IMR-90 (cell line): ENCODE data around the gene OSTC. TPM values are rescaled to one million over a fixed set of nuclear protein-coding genes. Genes with fewer than 3 reads are reported as not detected.

ENCODE experiments used
- ATAC-seq: fragments of 200-7000 bp; cut with Tn5 transposase; 2 replicates; pipeline ENCODE4 v1.9.1; 2020; ENCODE audit warnings: low read depth, mild to moderate bottlenecking, moderate library complexity
- BruUV-seq: library from RNA; stranded (reverse); fragments of 400-500 nt; replicated peaks from 2 replicates; lab custom pipeline; 2021; lab: Mats Ljungman, UMichigan
- CTCF ChIA-PET: fragments of 300-600 bp; formaldehyde crosslinking; extraction: SDS; loops from one replicate; lab custom pipeline; 2021; ENCODE audit warnings: antibody characterized with exemption; lab: Yijun Ruan, JAX
- POLR2A ChIA-PET: fragments of 300-600 bp; sonication (Branson Sonifier 250); formaldehyde crosslinking; loops from one replicate; lab custom pipeline; 2022; ENCODE audit warnings: antibody characterized with exemption; ENCODE audit not compliant: unreplicated experiment; lab: Charles Lee
- DNase-seq: peaks from one replicate; pipeline ENCODE4 v3.0.0; 2013
- H2AFZ ChIP-seq: replicated peaks from 2 replicates; pipeline ENCODE3; 2013; ENCODE audit warnings: low read length, mild to moderate bottlenecking; ENCODE audit not compliant: poor library complexity
- H2AK5ac ChIP-seq: 2 replicates; pipeline ENCODE4 v1.6.1; 2013; ENCODE audit warnings: low read depth, low read length, inconsistent platforms
- H2AK9ac ChIP-seq: replicated peaks from 2 replicates; pipeline ENCODE3; 2013; ENCODE audit warnings: mild to moderate bottlenecking, low read depth, low read length, moderate library complexity; ENCODE audit not compliant: poor library complexity
- H2BK120ac ChIP-seq: 2 replicates; pipeline ENCODE4 v1.6.1; 2013; ENCODE audit warnings: low read depth, low read length, inconsistent platforms
- H2BK15ac ChIP-seq: 3 replicates; pipeline ENCODE4 v1.6.1; 2013; ENCODE audit warnings: low read depth, low read length, inconsistent platforms
- H2BK20ac ChIP-seq: 2 replicates; pipeline ENCODE4 v1.6.1; 2013; ENCODE audit warnings: low read depth, mild to moderate bottlenecking, inconsistent platforms, low read length, moderate library complexity
- H2BK5ac ChIP-seq: 2 replicates; pipeline ENCODE4 v1.6.1; 2013; ENCODE audit warnings: mild to moderate bottlenecking, low read depth, low read length, inconsistent platforms; ENCODE audit not compliant: poor library complexity, severe bottlenecking
- H3K14ac ChIP-seq: replicated peaks from 2 replicates; pipeline ENCODE4 v1.6.1; 2013; ENCODE audit warnings: low read depth, low read length, inconsistent platforms
- H3K18ac ChIP-seq: 2 replicates; pipeline ENCODE4 v1.6.1; 2013; ENCODE audit warnings: low read depth, low read length, control low read depth
- H3K23ac ChIP-seq: 2 replicates; pipeline ENCODE4 v1.6.1; 2013; ENCODE audit warnings: low read depth, low read length, inconsistent platforms
- H3K27ac ChIP-seq: 2 replicates; pipeline ENCODE4 v1.5.1; 2013; ENCODE audit warnings: mild to moderate bottlenecking, control low read depth, low read length; ENCODE audit not compliant: insufficient read depth
- H3K27me3 ChIP-seq: 2 replicates; pipeline ENCODE4 v1.6.1; 2013; ENCODE audit warnings: low read length; ENCODE audit not compliant: control insufficient read depth, insufficient read depth
- H3K36me3 ChIP-seq: 2 replicates; pipeline ENCODE4 v1.6.1; 2013; ENCODE audit warnings: low read length, mixed read lengths; ENCODE audit not compliant: control insufficient read depth, insufficient read depth
- H3K4ac ChIP-seq: 2 replicates; pipeline ENCODE4 v1.6.1; 2013; ENCODE audit warnings: low read depth, low read length, inconsistent platforms
- H3K4me1 ChIP-seq: 2 replicates; pipeline ENCODE4 v1.6.1; 2013; ENCODE audit warnings: low read length, mixed read lengths; ENCODE audit not compliant: control insufficient read depth, insufficient read depth
- H3K4me2 ChIP-seq: 2 replicates; pipeline ENCODE4 v1.6.1; 2013; ENCODE audit warnings: low read depth, mild to moderate bottlenecking, control low read depth, low read length, moderate library complexity
- H3K4me3 ChIP-seq: 2 replicates; pipeline ENCODE4 v1.5.1; 2013; ENCODE audit warnings: low read depth, mild to moderate bottlenecking, control low read depth, low read length, moderate library complexity; ENCODE audit not compliant: insufficient read depth
- H3K56ac ChIP-seq: 2 replicates; pipeline ENCODE4 v1.6.1; 2013; ENCODE audit warnings: low read length, inconsistent platforms; ENCODE audit not compliant: insufficient read depth; ENCODE audit errors: extremely low read depth
- H3K79me1 ChIP-seq, 2 experiments: 2 replicates each; pipeline ENCODE4 v1.6.1; 2013; ENCODE audit warnings: low read length in 2 of 2, inconsistent platforms in 1 of 2, low read depth in 1 of 2
- H3K9ac ChIP-seq: 2 replicates; pipeline ENCODE4 v1.6.1; 2013; ENCODE audit warnings: low read depth, low read length, control low read depth
- H3K9me1 ChIP-seq: 2 replicates; pipeline ENCODE4 v1.6.1; 2013; ENCODE audit warnings: low read length, inconsistent platforms; ENCODE audit not compliant: insufficient read depth
- H3K9me3 ChIP-seq: 2 replicates; pipeline ENCODE4 v1.6.1; 2013; ENCODE audit warnings: low read length; ENCODE audit not compliant: control insufficient read depth, insufficient read depth
- H4K20me1 ChIP-seq: 2 replicates; pipeline ENCODE4 v1.6.1; 2013; ENCODE audit warnings: low read length, inconsistent platforms; ENCODE audit not compliant: insufficient read depth
- H4K5ac ChIP-seq: 2 replicates; pipeline ENCODE4 v1.6.1; 2013; ENCODE audit warnings: mild to moderate bottlenecking, low read depth, low read length, control low read depth
- H4K8ac ChIP-seq, 2 experiments: 2 replicates each; pipeline ENCODE4 v1.6.1; 2013; ENCODE audit warnings: low read depth in 2 of 2, low read length in 2 of 2, control low read depth in 1 of 2, inconsistent platforms in 1 of 2
- H4K91ac ChIP-seq: 2 replicates; pipeline ENCODE4 v1.6.1; 2013; ENCODE audit warnings: low read depth, low read length, inconsistent platforms; ENCODE audit not compliant: insufficient read depth
- BHLHE40 ChIP-seq: fragments of 150-350 bp; IDR thresholded peaks from 2 replicates; pipeline ENCODE4 v1.6.1; 2016; ENCODE audit warnings: mild to moderate bottlenecking, low read depth, low read length
- CEBPB ChIP-seq: IDR thresholded peaks from 2 replicates; pipeline ENCODE4 v1.6.1; 2012; ENCODE audit warnings: low read depth, low read length, improper control_type of control experiment
- CHD1 ChIP-seq: IDR thresholded peaks from 2 replicates; pipeline ENCODE4 v1.6.1; 2012; ENCODE audit warnings: low read depth, low read length, improper control_type of control experiment
- CTCF ChIP-seq: conservative IDR thresholded peaks from 2 replicates; pipeline ENCODE4 v1.5.1; 2012; ENCODE audit warnings: mild to moderate bottlenecking, low read depth, low read length, improper control_type of control experiment
- ELK1 ChIP-seq: fragments of 150-350 bp; IDR thresholded peaks from 2 replicates; pipeline ENCODE4 v1.6.1; 2016; ENCODE audit warnings: low read depth, mild to moderate bottlenecking, low read length, moderate library complexity, borderline replicate concordance
- FOS ChIP-seq: fragments of 150-350 bp; IDR thresholded peaks from 2 replicates; pipeline ENCODE4 v1.6.1; 2016; ENCODE audit warnings: low read depth, low read length
- MAFK ChIP-seq: IDR thresholded peaks from 2 replicates; pipeline ENCODE4 v1.6.1; 2012; ENCODE audit warnings: low read depth, low read length, improper control_type of control experiment
- MAZ ChIP-seq: IDR thresholded peaks from 2 replicates; pipeline ENCODE4 v1.6.1; 2012; ENCODE audit warnings: low read depth, mild to moderate bottlenecking, low read length, improper control_type of control experiment, moderate library complexity, borderline replicate concordance
- MXI1 ChIP-seq: IDR thresholded peaks from 2 replicates; pipeline ENCODE4 v1.6.1; 2012; ENCODE audit warnings: low read depth, mild to moderate bottlenecking, low read length, moderate library complexity, borderline replicate concordance
- NFE2L2 ChIP-seq: fragments of 150-350 bp; IDR thresholded peaks from 2 replicates; pipeline ENCODE4 v1.6.1; 2016; ENCODE audit warnings: low read depth, mild to moderate bottlenecking, low read length
- POLR2A ChIP-seq: IDR thresholded peaks from 2 replicates; pipeline ENCODE4 v1.6.1; 2012; ENCODE audit warnings: mild to moderate bottlenecking, low read depth, low read length
- RAD21 ChIP-seq: IDR thresholded peaks from 2 replicates; pipeline ENCODE4 v1.6.1; 2012; ENCODE audit warnings: low read length, improper control_type of control experiment
- RCOR1 ChIP-seq: IDR thresholded peaks from 2 replicates; pipeline ENCODE4 v1.6.1; 2012; ENCODE audit warnings: mild to moderate bottlenecking, low read length, improper control_type of control experiment; ENCODE audit not compliant: insufficient replicate concordance
- RFX5 ChIP-seq: IDR thresholded peaks from 2 replicates; pipeline ENCODE4 v1.8.0; 2012; ENCODE audit warnings: low read depth, mild to moderate bottlenecking, low read length, moderate library complexity
- SMC3 ChIP-seq: fragments of 150-350 bp; IDR thresholded peaks from 2 replicates; pipeline ENCODE4 v1.6.1; 2016; ENCODE audit warnings: low read depth, mild to moderate bottlenecking, antibody characterized with exemption, low read length, moderate library complexity
- USF2 ChIP-seq: fragments of 150-350 bp; IDR thresholded peaks from 2 replicates; pipeline ENCODE4 v1.6.1; 2017; ENCODE audit warnings: mild to moderate bottlenecking, antibody characterized with exemption, low read length, low read depth
- WGBS, 2 experiments: methylation state at CpG; one replicate each; pipeline versions ENCODE4 v1.1.5 to v1.1.7; 2013; ENCODE audit warnings: missing lambda C conversion rate in 2 of 2; ENCODE audit not compliant: insufficient read length in 1 of 2; ENCODE audit errors: extremely low coverage in 2 of 2; 5-methylcytosine and 5-hydroxymethylcytosine counted together
- dilution Hi-C: fragments of 300-500 bp; cut with HindIII; formaldehyde crosslinking; loops from one replicate; pipeline ENCODE4 v1.14.3; 2018; ENCODE audit warnings: low sequenced_read_pairs; ENCODE audit not compliant: unreplicated experiment
- in situ Hi-C: fragments of 300-500 bp; cut with MboI; formaldehyde crosslinking; loops from 3 replicates; pipeline ENCODE4 v1.14.3; 2019; ENCODE audit warnings: low sequenced_read_pairs, inconsistent platforms, mixed read lengths
- intact Hi-C: fragments of 100-400 bp; cut with micrococcal nuclease; formaldehyde crosslinking; loops from 2 replicates; pipeline ENCODE4 v1.10.0; 2022
- polyA plus RNA-seq, 3 experiments: library from polyadenylated mRNA; depleted of rRNA; stranded (reverse); fragments of >200 nt; gene quantifications; 2 replicates each; pipeline ENCODE4 v1.2.3, GENCODE V29; 2012; ENCODE audit warnings: low replicate concordance in 1 of 3
- total RNA-seq: library from RNA; depleted of rRNA; stranded (reverse); fragments of >200 nt; gene quantifications from 2 replicates; pipeline ENCODE4 v1.2.3, GENCODE V29; 2012

OSTC gene
- total and polyA plus RNA-seq, 2 of the 4 experiments (the other 2 are of a cell fraction) = 173 to 13,576 TPM

GRCh38 chr4:108626056-108626455, 24.3 kb upstream of the OSTC start:
- BruUV-seq = no TSS peak
- ATAC-seq (no peak), DNase-seq (no peak)
- Histone ChIP-seq H3K27me3 (no peaks in the 10 kb centered on the region), H3K9me1 (no peaks in the 10 kb centered on the region; the same call in 1 of the 2 replicates), H3K9me3 (no peaks in the 10 kb centered on the region), H2AK5ac (no peak overlapping the region), H3K14ac (no peak overlapping the region), H3K4me1 (peaks cover 2% of the 10 kb centered on the region; the same call in 1 of the 2 replicates), H4K8ac (no peak overlapping the region), H3K56ac (no peak overlapping the region), H2BK5ac (no peak overlapping the region), H4K20me1 (peaks cover 40% of the 10 kb centered on the region), H2BK20ac (no peak overlapping the region), H2BK15ac (no peak overlapping the region), H3K23ac (no peak overlapping the region), H3K27ac (no peak overlapping the region), H2AFZ (no peak overlapping the region), H2BK120ac (no peak overlapping the region), H4K5ac (no peak overlapping the region), H3K9ac (no peak overlapping the region), H3K79me1 (peaks cover 19 to 51% of the 10 kb centered on the region in 2 experiments), H3K4me3 (no peak overlapping the region), H3K4me2 (no peak overlapping the region), H4K91ac (no peak overlapping the region), H2AK9ac (no peak overlapping the region), H3K36me3 (peaks cover 54% of the 10 kb centered on the region), H3K18ac (no peak overlapping the region), H3K4ac (no peak overlapping the region)
- TF ChIP-seq NFE2L2 (no peak), RCOR1 (no peak), USF2 (no peak), FOS (no peak), POLR2A (no peak), CEBPB (no peak), BHLHE40 (no peak), CTCF (no peak), MAFK (no peak), MXI1 (no peak), RFX5 (no peak), ELK1 (no peak), RAD21 (no peak), MAZ (no peak), SMC3 (no peak), CHD1 (no peak)
- POLR2A ChIA-PET = interaction anchor here (1.0 kb wide), 1 partner anchor 596 kb away, joined by 4 read pairs; no protein-coding TSS in a partner anchor
- dilution Hi-C loops = no loop called here
- WGBS, 2 experiments = 100% methylated on average over 1 of the region's 1 CpG; no CpG with 5 or more reads in 1 of the 2 experiments
- in situ Hi-C loops = no loop called here
- CTCF ChIA-PET = no interaction called here
- intact Hi-C loops = no loop called here
